ENCODE data around the gene FTCD. TPM values are rescaled to one million over a fixed set of nuclear protein-coding genes. Genes with fewer than 3 reads are reported as not detected.
A peak's percentile ranks its signal among the peaks of the same experiment; 100 is the strongest.

The FTCD gene
- total and polyA plus RNA-seq, 2 of the 4 experiments (the other 2 are of a cell fraction) = 0.55 TPM; not detected in 1

GRCh38 chr21:46145159-46145839 is 10.1 kb downstream of the FTCD start:
- H3K27me3 ChIP-seq (ENCODE audit: control insufficient read depth, insufficient read depth, low read length) = no peaks in the 10 kb centered on the region
- H2AK9ac ChIP-seq (replicated peaks; ENCODE audit: low read depth, low read length, poor library complexity) = peak overlapping the region; percentile 65
- H2BK5ac ChIP-seq (ENCODE audit: low read depth, low read length, poor library complexity, severe bottlenecking) = no peak overlapping the region
- no peaks in the 10 kb centered on the region for H3K9me1 ChIP-seq (ENCODE audit: insufficient read depth, low read length)
- in situ Hi-C loops (cut with MboI; ENCODE audit: low sequenced_read_pairs) = no loop called here
- H3K4me2 ChIP-seq (ENCODE audit: low read depth, low read length) = no peak overlapping the region
- no peak for DNase-seq
- 0 out of 2 replicates have a peak, but pooled peaks cover 2% of the 10 kb centered on the region for H3K4me1 ChIP-seq (ENCODE audit: control insufficient read depth, insufficient read depth, low read length)
- H4K91ac ChIP-seq (ENCODE audit: insufficient read depth, low read depth, low read length) = no peak overlapping the region
- no peak overlapping the region for H3K9ac ChIP-seq (ENCODE audit: low read depth, low read length)
- no peak overlapping the region for H2BK20ac ChIP-seq (ENCODE audit: low read depth, low read length)
- H3K18ac ChIP-seq (ENCODE audit: low read depth, low read length) = no peak overlapping the region
- H3K56ac ChIP-seq (ENCODE audit: extremely low read depth, insufficient read depth, low read length) = no peak overlapping the region
- CTCF ChIA-PET = no interaction called here
- H4K20me1 ChIP-seq (ENCODE audit: insufficient read depth, low read length) = no peaks in the 10 kb centered on the region
- no peak for ATAC-seq (ENCODE audit: low read depth)
- no peak overlapping the region for H2BK120ac ChIP-seq (ENCODE audit: low read depth, low read length)
- no peaks in the 10 kb centered on the region for H3K36me3 ChIP-seq (ENCODE audit: control insufficient read depth, insufficient read depth, low read length)
- no peak overlapping the region for H2AFZ ChIP-seq (replicated peaks; ENCODE audit: low read length, poor library complexity)
- no peaks in the 10 kb centered on the region for H3K79me1 ChIP-seq (ENCODE audit: low read depth in 1 of 2, low read length in 2 of 2)
- no peak overlapping the region for H2BK15ac ChIP-seq (ENCODE audit: low read depth, low read length)
- BruUV-seq (replicated peaks) = no TSS peak
- no peak overlapping the region for H3K27ac ChIP-seq (ENCODE audit: insufficient read depth, low read length)
- no peak overlapping the region for H3K14ac ChIP-seq (replicated peaks; ENCODE audit: low read depth, low read length)
- POLR2A ChIA-PET (ENCODE audit: unreplicated experiment) = no interaction called here
- dilution Hi-C loops (cut with HindIII; ENCODE audit: low sequenced_read_pairs, unreplicated experiment) = no loop called here
- WGBS, 2 experiments (ENCODE audit: extremely low coverage in 2 of 2, insufficient read length in 1 of 2) = 96% methylated on average over 16 of the region's 51 CpGs; no CpG with 5 or more reads in 1 of the 2 experiments
- H3K23ac ChIP-seq (ENCODE audit: low read depth, low read length) = no peak overlapping the region
- intact Hi-C loops (cut with micrococcal nuclease) = no loop called here
- H4K5ac ChIP-seq (ENCODE audit: low read depth, low read length) = no peak overlapping the region
- H2AK5ac ChIP-seq (ENCODE audit: low read depth, low read length) = no peak overlapping the region
- TF ChIP-seq MAFK (IDR thresholded peaks at IDR 0.05; ENCODE audit: low read depth, low read length) = no peak
- no peak for TF ChIP-seq RAD21 (IDR thresholded peaks at IDR 0.05; ENCODE audit: low read length)
- TF ChIP-seq MAZ (IDR thresholded peaks at IDR 0.05; ENCODE audit: borderline replicate concordance, low read depth, low read length) = no peak
- no peak for TF ChIP-seq RFX5 (IDR thresholded peaks at IDR 0.05; ENCODE audit: low read depth, low read length)
- no peak for TF ChIP-seq CEBPB (IDR thresholded peaks at IDR 0.05; ENCODE audit: low read depth, low read length)
- no peak for TF ChIP-seq SMC3 (IDR thresholded peaks at IDR 0.05; ENCODE audit: low read depth, low read length)
- no peak for TF ChIP-seq FOS (IDR thresholded peaks at IDR 0.05; ENCODE audit: low read depth, low read length)
- no peak for TF ChIP-seq ELK1 (IDR thresholded peaks at IDR 0.05; ENCODE audit: borderline replicate concordance, low read depth, low read length)
- no peak for TF ChIP-seq USF2 (IDR thresholded peaks at IDR 0.05; ENCODE audit: low read depth, low read length)
- TF ChIP-seq POLR2A (IDR thresholded peaks at IDR 0.05; ENCODE audit: low read depth, low read length) = no peak
- no peak for TF ChIP-seq CHD1 (IDR thresholded peaks at IDR 0.05; ENCODE audit: low read depth, low read length)
- no peak overlapping the region for H3K4ac ChIP-seq (ENCODE audit: low read depth, low read length)
- no peak overlapping the region for H4K8ac ChIP-seq (ENCODE audit: low read depth in 2 of 2, low read length in 2 of 2)
- H3K4me3 ChIP-seq (ENCODE audit: insufficient read depth, low read depth, low read length) = no peak overlapping the region
- no peaks in the 10 kb centered on the region for H3K9me3 ChIP-seq (ENCODE audit: control insufficient read depth, insufficient read depth, low read length)
